A673 (cell line): ENCODE results near the gene ICAM2.

ENCODE experiments used
- EZH2 ChIP-seq: fragments of 200-600 bp; sonication (generic); IDR thresholded peaks from 2 replicates; pipeline ENCODE4 v1.6.1; 2017; ENCODE audit warnings: borderline replicate concordance, low read depth, mild to moderate bottlenecking, mixed read lengths, antibody characterized with exemption, low read length; ENCODE audit not compliant: poor library complexity, severe bottlenecking
- TF ChIP-seq, protein P1 (sequence below): fragments of 300-800, 200-600 bp; sonication (generic); conservative IDR thresholded peaks from 2 replicates; pipeline ENCODE4 v1.5.1; 2017; ENCODE audit warnings: low read depth, mild to moderate bottlenecking, antibody characterized with exemption, low read length, moderate library complexity, mixed read lengths

DNA sequence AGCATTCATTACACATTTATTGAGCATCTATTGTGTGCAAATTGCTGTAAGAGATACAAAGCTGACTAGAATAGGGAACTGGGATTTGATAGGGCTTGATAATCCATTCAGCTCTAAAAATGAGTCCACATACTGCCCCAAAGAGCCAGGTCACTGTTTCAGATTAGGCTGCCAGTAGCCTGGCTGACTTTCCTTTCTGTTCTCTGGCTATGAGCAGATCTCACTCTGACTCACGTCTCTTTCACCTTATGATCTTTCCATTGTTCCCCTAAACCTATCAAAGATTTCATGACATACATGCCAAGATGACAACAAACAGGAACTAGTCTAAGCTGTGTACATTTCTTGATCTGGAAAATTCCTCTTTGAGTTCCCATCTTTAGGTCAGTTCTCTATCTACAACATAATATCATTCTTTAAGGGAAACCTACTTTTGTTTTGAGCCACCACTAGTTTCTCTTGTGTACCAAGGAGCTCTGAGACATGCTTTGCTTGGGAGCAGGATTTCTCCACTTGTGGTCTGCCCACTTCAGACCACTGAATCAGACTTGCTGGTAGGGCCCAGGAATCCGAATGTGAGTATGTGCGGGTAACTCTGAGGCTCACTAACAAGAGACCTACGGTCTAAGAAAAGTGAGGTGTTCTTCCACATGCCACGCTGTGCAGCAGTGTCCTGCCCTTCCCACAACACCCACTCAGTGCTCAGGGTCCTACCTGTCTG is 40.9 kb upstream of the ICAM2 start:
- TF ChIP-seq, protein P1, sequence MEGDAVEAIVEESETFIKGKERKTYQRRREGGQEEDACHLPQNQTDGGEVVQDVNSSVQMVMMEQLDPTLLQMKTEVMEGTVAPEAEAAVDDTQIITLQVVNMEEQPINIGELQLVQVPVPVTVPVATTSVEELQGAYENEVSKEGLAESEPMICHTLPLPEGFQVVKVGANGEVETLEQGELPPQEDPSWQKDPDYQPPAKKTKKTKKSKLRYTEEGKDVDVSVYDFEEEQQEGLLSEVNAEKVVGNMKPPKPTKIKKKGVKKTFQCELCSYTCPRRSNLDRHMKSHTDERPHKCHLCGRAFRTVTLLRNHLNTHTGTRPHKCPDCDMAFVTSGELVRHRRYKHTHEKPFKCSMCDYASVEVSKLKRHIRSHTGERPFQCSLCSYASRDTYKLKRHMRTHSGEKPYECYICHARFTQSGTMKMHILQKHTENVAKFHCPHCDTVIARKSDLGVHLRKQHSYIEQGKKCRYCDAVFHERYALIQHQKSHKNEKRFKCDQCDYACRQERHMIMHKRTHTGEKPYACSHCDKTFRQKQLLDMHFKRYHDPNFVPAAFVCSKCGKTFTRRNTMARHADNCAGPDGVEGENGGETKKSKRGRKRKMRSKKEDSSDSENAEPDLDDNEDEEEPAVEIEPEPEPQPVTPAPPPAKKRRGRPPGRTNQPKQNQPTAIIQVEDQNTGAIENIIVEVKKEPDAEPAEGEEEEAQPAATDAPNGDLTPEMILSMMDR: no peak
- no peak for TF ChIP-seq EZH2
